ENCODE results near the gene TSPAN3.

GRCh38 chr15:77035584-77035983 is 35.3 kb downstream of the TSPAN3 start:
- no peak for TF ChIP-seq POLR2A (IDR thresholded peaks at IDR 0.05)
- TF ChIP-seq, protein P1, sequence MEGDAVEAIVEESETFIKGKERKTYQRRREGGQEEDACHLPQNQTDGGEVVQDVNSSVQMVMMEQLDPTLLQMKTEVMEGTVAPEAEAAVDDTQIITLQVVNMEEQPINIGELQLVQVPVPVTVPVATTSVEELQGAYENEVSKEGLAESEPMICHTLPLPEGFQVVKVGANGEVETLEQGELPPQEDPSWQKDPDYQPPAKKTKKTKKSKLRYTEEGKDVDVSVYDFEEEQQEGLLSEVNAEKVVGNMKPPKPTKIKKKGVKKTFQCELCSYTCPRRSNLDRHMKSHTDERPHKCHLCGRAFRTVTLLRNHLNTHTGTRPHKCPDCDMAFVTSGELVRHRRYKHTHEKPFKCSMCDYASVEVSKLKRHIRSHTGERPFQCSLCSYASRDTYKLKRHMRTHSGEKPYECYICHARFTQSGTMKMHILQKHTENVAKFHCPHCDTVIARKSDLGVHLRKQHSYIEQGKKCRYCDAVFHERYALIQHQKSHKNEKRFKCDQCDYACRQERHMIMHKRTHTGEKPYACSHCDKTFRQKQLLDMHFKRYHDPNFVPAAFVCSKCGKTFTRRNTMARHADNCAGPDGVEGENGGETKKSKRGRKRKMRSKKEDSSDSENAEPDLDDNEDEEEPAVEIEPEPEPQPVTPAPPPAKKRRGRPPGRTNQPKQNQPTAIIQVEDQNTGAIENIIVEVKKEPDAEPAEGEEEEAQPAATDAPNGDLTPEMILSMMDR (IDR thresholded peaks at IDR 0.05): no peak
